ENCODE data around the gene EPB41.

DNA sequence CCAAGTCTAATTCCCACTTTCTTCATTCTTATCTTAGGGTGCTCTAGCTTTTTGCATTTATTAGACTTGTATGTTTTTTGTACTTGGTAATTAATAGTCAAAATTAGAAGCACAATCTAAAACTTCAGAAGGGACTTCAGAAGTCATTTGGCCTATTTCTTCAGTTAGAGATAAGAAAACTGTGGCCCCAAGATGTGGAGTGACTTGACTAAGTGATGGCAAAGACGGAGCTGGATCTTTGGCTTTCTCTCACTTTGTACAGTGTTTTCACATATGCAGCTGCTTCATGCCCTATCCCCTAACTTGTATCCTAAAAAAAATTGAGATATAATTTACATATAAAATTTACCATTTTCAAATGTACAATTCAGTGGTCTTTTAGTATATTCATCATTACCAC is 21.7 kb downstream of the EPB41 start:
- TF ChIP-seq, protein P1, sequence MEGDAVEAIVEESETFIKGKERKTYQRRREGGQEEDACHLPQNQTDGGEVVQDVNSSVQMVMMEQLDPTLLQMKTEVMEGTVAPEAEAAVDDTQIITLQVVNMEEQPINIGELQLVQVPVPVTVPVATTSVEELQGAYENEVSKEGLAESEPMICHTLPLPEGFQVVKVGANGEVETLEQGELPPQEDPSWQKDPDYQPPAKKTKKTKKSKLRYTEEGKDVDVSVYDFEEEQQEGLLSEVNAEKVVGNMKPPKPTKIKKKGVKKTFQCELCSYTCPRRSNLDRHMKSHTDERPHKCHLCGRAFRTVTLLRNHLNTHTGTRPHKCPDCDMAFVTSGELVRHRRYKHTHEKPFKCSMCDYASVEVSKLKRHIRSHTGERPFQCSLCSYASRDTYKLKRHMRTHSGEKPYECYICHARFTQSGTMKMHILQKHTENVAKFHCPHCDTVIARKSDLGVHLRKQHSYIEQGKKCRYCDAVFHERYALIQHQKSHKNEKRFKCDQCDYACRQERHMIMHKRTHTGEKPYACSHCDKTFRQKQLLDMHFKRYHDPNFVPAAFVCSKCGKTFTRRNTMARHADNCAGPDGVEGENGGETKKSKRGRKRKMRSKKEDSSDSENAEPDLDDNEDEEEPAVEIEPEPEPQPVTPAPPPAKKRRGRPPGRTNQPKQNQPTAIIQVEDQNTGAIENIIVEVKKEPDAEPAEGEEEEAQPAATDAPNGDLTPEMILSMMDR (IDR thresholded peaks at IDR 0.05; ENCODE audit: extremely low read depth in 1 of 2, insufficient read depth in 1 of 2, low read depth in 1 of 2, low read length in 2 of 2) = no peak
- TF ChIP-seq EZH2 (IDR thresholded peaks at IDR 0.05; ENCODE audit: borderline replicate concordance, low read depth, low read length, severe bottlenecking) = no peak
- no peak for TF ChIP-seq JUN (IDR thresholded peaks at IDR 0.05; ENCODE audit: borderline replicate concordance, insufficient read depth, insufficient read length, low read depth)
- TF ChIP-seq POLR2AphosphoS5 (IDR thresholded peaks at IDR 0.05; ENCODE audit: insufficient read depth, low read depth, low read length) = no peak
- TF ChIP-seq POLR2A (IDR thresholded peaks at IDR 0.05; ENCODE audit: low read depth, low read length) = no peak

Measured in endothelial cell of umbilical vein (primary cell).